Hematopoietic multipotent progenitor cell treated with erythropoietin and hydrocortisone succinate and interleukin-3 and kit ligand, for 4 days (in vitro differentiated cells): Measurements from ENCODE around the gene SLC25A33.
A peak's percentile ranks its signal among the peaks of the same experiment; 100 is the strongest.
"Not testable (repeated sequence)": the region's sequence is repeated elsewhere in the genome, so short reads cannot be mapped to it uniquely, and the experiment has no call there.

Source experiments
- DNase-seq: peaks from one replicate; pipeline ENCODE4 v3.0.0-alpha.2; 2015

The SLC25A33 gene, protein sequence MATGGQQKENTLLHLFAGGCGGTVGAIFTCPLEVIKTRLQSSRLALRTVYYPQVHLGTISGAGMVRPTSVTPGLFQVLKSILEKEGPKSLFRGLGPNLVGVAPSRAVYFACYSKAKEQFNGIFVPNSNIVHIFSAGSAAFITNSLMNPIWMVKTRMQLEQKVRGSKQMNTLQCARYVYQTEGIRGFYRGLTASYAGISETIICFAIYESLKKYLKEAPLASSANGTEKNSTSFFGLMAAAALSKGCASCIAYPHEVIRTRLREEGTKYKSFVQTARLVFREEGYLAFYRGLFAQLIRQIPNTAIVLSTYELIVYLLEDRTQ

DNA sequence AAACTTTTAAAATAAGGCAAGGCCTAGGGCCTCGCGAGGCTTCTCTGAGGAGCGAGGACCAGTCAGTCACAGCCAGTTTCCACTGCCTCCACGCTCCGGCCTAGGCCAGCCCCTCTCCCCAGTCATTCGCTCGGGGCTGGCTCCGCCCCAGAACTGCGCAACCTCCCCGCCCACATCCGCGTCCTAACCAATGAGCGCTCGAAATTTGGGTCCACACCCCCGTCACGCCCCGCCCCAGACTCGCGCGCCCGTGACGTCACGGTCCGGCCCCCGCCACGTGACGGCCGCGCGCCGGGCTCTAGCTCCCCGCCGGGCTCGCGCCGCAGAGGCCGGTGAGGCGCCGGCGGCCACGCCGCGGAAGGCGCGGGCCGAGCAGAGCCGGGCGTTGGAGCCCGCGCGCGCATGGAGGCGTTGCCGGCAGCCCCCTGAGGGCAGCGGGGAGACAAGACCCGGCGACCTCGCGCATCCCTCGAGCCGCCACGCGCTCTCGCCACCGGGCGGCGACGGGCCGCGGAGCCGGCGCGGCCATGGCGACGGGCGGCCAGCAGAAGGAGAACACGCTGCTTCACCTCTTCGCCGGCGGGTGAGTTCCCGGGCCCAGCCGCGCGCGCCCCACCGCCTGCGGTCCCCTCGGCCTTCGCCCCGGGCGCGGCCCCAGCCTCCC is at the start of gene SLC25A33:
Gene SLC25A33, plus strand, starts transcription at position 301 of the 664 bp plus-strand sequence. Its CDS starts 227 bp downstream, at position 528.
- DNase-seq, result peak; percentile 98

DNA sequence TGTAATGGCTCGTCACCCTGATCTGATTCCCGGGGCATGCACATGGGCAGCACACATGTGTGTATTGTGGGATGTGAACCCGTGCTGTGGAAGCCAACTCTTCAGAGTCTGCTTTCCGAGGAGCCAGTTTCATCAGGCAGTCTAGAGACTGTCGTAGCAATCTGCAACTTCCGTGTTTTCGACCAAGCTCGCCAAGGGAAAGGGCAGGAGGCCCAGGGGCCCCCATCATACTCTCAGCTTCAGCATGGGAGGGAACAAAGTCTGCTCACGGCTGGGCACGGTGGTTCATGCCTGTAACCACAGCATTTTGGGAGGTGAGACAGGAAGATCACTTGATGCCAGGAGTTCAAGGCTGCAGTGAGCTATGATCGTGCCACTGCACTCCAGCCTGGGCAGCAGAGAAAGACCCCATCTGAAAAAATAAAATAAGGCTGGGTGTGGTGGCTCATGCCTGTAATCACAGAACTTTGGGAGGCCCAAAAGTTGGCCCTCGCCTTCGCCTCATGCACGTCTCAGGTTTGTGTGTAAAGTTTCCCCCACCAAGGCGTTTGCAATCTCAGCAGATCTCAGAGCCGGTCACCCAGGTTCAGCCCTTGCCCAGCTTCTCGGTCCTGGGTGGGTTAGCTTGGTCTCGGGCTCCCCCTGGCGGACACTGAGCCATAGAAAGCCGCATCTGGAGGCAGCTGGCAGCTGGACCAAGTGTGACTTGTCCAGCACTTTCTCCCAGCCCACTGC is 48.5 kb upstream of the SLC25A33 start:
- peak; percentile 86 for DNase-seq

DNA sequence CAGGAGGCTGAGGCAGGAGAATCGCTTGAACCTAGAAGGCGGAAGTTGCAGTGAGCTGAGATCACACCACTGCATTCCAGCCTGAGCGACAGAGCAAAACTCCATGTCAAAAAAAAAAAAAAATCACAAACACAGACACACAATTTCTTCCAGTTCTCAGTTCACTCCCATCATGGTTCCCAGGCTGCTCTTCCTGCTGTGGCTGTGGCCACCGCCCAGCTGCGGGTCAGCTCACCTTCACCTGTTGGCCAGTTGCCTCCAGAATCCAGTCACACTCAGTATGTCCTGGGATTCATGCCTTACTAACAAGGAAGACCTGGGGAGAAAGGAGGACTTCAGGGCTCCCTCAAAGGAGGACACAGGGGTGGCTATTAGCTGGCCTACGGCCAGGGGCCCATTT is 45.9 kb upstream of the SLC25A33 start:
- DNase-seq, result no peak

DNA sequence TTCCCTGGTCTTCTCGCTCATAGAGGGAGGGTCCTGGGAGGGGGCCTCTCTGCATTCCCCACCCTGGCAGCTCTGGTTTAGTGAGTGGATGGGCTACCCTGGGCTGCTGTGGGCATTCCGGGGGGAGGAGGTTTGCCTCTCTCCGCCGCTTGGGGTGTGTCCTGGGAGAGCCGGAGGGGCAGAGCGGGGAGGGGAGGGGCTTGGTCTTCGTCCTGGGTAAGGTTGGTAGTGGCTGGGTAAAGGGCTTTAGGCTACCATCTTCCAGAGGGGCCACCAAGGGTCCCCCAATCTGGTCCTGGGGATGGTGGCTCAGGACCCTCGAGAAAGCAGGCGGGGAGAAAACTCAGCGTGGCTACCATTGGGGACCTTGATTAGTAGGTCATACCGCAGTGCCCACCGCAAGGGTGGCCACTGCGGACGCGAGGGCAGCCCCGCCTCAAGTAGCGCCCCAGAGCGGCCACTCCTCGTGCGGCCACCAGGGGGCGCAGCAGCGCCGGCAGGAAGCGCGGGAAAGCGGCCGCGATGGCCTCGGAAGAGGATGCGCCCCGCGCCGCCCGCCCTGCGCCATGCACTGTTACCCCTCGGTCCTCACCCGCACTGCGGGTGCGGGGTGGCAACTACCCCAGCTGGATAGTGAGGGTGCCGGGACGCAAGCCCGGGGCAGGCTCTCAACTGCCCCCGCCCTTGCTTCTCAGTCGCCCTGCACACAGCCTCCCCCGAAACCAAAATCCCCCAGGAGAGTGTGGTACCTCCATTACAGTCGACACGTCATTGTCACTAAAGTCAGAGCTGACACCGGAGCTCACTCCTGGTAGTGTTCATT is 44.1 kb upstream of the SLC25A33 start:
- peak; percentile 79 for DNase-seq

DNA sequence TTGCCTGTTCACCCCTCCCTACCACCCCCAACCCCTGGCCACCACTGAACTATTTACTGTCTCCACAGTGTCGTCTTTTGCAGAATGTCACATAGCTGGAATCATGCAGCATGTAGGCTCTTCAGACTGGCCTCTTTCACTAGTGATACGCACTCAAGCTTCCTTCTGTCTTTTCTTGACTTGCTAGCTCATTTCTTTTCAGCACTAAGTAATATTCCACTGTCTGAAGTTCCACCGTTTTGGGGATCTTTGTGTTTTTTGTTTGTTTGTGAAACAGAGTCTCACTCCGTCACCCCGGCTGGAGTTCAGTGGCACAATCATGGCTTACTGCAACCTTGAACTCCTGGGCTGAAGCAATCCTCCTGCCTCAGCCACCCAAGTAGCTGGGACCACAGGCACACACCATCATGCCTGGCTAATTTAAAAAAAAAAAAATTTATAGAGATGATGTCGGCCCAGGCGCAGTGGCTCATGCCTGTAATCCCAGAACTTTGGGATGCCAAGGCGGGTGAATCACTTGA is 43.4 kb upstream of the SLC25A33 start:
- no peak for DNase-seq

DNA sequence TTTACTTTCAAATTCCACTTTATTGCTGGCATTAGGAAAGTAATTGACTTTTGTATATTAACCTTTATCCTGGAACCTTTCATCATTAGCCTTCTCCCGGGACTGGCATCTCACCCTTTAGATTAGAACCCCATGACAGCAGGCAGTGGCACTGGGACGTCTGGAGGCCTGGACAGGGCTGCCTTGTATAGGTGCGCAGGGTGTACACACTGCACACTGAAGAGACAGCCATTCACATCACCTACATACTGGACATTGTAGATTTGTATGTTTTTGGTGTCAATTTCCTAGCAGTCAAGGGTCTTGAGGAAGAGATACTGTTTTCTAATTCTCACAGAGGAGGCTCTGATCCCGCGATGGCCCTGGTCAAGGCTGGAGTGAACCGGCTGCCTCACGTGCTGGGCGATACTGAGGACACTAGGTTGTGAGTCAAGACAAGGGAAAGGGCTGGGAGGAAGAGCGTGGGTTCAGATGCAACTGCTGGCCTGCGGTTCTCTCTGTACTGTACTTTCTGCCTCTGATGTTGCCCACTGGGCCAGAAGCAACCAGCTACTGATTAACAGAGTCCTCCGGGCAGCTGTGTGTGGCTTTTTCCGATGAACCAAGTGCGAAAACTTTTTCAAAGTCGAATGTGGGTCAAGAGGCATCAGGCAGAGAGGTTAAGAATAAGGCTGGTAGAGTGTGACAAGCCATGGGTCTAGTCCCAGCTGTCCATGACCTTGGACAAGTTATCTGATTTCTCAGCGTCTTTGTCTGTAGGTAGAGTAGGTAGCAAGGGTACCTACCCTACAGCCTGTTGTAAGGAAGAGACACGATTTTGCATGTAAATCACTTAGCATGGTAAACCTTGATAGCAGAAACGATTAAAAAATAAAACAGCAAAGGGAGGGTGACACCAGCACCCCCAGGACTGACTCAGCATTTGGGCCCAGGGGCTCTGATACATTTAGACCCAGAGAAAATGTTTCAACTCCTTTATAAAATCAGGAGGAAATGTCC is 38.2 kb upstream of the SLC25A33 start:
- DNase-seq, result no peak

DNA sequence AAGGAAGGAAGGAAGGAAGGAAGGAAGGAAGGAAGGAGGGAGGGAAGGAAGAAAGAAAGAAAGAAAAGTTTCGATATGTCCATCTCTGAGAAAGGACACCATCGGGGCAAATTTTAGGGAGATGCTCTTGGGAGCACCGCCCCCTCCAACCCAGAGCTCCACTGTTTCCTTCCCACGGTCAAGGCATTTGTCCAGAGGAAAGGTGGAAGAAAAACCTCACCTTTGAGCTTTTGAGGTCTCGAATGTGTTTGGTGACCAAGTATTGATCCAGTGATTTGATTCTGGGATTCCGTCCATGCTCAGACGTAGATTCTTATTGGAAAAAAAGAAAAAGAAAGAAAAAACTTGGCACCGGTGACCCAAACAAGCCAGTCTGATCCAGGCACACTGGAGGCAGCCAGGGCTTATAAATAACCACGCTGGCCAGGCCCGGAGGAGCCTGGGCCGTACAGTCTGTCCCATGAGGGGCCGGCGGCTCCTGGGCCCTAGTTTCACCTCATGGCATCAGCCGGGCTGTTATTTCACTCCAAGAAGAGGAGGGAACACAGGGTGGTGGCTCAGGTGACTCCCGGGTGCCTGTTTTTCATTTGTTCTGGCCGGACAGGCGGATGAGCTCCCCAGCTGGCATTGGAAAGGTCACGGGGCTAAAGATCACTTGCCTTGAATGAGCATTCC is 36.1 kb upstream of the SLC25A33 start:
- DNase-seq, result no peak

DNA sequence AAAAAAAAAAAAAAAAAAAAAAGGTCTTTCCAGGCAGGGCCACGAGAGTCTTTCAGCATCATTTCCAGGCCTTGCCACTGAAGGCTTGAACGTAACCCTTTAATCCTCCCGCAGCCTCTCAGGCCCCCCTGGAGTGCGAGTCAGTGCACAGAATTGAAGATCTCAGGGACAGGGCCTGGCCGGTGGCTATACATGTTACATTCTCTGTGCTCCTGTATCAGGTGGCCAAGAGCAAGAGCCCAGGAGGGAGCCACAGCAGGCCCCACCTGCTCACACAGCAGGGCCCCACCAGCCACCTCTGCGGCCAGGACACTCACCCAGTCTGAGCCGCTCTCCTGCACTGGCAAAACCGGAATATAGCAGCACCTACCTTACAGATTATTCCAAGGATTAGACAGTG is 34.1 kb upstream of the SLC25A33 start:
- no peak for DNase-seq

DNA sequence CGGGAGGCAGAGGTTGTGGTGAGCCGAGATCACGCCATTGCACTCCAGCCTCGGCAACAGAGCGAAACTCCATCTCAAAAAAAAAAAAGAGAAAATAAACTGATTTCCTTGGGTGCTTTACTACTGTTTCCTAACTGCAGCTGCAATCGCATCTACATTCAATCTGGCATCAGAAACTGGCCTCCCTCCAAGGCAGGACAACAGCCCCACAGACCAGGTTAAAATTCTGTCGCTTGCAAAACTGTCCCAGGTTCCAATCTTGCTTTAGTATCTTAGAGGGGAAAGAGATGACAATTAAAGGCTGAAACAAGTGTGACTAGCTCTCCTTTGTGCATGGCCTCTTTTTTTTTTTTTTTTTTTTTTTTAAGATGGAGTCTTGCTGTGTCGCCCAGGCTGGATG is 32.4 kb upstream of the SLC25A33 start:
- DNase-seq, result no peak

DNA sequence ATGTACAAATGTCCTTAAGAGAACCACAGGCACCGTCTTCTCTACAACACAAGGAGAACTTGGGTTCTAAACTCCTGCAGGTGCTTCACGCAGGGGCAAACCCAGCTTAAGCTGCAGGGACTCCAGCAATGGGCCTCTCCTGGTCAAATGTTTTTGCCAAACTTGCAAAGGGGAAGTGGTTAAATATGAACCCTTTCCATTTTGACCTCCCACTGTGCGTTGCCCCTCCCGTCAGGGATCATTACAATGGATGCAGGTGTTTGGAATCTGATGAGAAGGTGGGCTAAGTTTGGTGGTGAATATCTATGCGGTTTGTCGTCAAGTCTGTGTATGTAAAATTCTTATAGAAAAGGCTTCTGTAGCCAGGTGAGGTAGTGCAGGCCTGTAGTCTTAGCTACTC is 29.1 kb upstream of the SLC25A33 start:
- no peak for DNase-seq

DNA sequence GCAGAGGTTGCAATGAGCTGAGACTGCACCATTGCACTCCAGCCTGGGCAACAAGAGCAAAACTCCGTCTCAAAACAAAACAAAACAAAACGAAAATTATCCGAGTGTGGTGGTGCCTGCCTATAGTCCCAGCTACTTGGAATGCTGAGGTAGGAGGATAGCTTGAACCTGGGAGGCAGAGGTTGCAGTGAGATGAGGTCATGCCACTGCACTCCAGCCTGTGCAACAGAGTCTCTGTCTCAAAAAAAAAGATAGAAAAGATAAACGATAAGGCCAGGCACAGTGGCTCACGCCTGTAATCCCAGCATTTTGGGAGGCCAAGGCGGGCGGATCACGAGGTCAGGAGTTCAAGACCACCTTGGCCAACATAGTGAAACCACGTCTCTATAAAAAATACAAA is 23.7 kb upstream of the SLC25A33 start:
- not testable (repeated sequence) for DNase-seq

DNA sequence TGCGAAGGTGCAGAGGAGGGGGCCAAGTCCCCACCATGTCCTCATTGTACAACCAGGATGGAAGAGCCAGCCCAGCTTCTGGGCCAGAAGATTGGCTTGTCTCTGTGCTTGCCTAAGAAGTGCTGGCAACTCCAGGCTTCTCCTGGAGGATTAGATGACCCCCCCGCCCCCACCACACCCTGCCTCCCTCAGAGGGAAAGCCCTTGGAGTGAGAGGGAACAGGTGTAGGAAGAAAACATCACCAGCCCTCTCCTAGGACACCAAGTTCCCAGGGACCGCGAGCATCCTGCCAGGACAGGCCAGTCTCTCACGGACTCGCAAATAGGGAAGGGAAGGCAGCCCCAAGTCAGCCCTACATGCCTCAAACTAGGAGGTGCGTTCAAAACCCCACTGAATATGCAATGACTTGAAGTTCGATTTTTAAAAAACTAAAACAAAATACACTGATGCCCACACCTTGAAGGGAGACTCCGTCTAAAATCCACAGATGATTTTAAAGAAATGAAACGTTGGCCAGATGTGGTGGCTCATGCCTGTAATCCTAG is 20.7 kb upstream of the SLC25A33 start:
- no peak for DNase-seq

DNA sequence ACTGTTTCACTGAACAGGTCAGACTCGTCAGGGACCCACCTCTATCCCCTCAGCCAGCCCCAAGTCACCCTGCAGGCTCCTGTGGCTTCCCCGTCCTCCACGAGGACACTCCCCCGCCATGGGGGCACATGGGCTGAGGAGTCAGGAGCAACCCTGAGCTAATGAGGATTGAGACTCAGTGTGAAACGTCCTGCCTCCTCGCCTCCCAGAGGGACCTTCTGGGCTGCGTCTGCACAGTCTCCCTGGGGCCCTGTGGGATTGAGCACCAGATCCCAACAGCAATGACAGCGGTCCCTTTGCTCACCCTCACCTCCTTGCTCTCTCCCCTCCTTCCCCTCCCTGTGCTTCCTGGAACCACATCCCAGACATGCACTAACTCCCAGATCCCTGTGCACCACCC is 18.9 kb upstream of the SLC25A33 start:
- DNase-seq, result no peak

DNA sequence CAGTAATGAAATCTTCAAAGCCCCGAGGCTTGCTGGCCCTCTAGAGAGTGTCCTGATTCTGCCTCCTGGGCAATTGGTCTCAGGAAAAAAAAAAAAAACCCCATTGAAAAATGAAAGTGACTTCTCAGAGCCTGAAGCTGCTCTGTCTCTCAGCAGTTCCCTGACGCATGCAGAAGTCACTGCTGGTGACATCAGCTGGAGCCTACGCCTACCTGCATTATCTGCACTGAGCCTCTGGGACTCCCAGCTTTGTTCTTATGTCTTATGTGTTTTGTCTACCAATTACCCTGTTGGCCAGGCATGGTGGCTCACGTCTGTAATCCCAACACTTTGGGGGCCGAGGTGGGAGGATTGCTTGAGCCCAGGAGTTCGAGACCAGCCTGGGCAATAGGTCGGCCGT is 10.1 kb upstream of the SLC25A33 start:
- DNase-seq, result peak; percentile 27

DNA sequence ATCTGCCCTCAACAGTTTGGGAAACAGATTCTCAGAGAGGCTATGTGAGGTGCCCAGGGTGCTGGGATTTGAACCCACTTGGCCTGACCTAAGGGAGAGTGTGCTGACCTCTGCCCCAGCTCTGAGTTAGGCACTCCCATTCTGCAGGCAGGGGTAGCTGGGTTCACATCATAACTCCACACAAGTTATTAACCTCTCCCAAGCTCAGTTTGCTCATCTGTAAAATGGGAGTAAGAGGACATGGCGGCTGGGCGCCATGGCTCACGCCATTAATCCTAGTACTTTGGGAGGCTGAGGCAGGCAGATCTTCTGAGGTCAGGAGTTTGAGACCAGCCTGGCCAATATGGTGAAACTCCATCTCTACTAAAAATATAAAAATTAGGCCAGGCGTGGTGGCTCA is 8.9 kb upstream of the SLC25A33 start:
- no peak for DNase-seq

DNA sequence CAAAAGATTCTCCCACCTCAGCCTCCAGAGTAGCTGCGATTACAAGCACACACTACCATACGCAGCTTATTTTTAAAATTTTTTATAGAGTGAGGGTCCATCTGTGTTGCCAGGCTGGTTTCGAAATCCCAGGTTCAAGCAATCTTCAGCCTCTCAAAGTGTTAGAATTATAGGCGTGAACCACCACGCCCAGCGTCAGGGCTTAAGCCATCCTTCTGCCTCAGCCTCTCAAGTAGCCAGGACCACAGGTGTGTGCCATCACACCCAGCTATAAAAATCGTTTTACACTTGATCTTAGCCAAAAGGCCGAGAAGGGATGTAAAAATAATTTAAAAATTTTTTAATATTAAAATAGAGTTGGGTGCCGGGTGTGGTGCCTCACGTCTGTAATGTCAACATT is 4.3 kb upstream of the SLC25A33 start:
- DNase-seq, result no peak

DNA sequence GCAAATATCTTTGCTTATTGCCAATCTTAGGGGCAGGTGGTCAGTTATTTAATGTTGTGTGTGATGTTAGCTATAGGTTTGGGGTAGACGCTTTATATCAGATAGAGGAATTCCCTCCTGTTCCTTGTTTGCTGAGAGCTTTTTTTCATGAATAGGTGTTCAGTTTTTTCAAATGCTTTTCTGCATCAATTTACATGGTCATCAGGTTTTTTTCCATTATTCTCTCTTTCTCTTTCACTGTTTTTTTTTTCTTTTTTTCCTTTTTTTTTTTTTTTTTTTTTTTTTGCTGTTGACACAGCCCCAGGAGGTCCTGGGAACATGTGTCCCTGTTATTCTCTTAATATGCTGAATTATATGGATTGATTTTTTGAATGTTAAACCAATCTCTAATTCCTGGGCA is 3.0 kb upstream of the SLC25A33 start:
- no peak for DNase-seq

DNA sequence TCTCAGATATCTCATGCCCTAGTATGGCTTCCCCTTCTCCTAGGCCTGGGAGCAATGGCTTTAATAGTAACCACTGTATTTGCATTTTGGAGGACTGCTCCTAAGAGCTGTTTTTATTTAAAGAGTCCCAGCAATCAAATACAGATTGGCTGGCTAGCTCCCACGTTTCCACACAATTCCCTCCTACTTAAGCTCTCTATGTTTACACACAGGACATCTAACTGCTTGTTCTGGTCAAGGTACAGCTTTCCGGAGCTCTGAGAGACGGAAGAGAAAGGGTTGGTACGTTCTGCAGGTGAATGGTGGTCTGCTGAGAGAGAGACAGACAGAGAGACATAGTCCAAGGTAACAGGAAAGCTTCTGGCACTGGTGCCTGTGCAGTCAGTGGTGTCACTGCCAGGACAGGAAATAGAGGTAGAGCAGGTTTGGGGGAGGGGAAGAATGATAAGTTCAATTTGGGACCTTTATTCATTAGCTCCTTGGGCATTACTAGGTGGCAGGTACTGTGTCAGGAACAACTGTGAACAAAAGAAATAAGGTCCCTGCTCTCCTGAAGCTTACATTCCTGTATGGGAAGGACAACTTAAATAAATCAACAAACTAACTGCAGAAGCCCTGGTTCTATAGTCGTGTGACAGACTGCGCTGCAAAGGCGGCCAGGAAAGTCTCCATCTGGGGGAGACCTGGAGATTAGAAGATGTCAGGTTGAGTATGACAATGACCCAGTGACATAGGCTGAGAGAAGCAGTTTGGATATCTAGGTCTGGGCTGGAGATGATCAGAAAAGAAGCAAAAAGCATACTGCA is 1.2 kb upstream of the SLC25A33 start:
- no peak for DNase-seq

DNA sequence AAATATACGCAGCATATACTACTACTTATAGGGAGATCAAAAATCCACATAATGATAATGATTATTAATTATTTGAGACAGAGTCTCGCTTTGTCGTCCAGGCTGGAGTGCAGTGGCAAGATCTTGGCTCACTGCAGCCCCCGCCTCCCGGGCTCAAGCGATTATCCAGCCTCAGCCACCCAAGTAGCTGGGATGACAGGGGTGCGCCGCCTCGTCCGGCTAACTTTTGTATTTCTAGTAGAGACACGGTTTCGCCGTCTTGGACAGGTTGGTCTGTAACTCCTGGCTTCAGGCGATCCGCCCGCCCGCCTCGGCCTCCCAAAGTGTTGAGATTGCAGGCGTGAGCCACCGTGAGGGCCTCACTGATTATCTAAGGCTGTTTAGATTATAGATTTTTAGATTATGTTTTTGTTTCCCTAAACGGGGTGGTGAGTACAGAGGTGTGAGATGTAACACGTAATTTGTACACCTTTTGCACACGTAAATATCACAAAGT is 548 bp upstream of the SLC25A33 start:
- no peak for DNase-seq
